Measurements from ENCODE around the gene IGF1.

DNA sequence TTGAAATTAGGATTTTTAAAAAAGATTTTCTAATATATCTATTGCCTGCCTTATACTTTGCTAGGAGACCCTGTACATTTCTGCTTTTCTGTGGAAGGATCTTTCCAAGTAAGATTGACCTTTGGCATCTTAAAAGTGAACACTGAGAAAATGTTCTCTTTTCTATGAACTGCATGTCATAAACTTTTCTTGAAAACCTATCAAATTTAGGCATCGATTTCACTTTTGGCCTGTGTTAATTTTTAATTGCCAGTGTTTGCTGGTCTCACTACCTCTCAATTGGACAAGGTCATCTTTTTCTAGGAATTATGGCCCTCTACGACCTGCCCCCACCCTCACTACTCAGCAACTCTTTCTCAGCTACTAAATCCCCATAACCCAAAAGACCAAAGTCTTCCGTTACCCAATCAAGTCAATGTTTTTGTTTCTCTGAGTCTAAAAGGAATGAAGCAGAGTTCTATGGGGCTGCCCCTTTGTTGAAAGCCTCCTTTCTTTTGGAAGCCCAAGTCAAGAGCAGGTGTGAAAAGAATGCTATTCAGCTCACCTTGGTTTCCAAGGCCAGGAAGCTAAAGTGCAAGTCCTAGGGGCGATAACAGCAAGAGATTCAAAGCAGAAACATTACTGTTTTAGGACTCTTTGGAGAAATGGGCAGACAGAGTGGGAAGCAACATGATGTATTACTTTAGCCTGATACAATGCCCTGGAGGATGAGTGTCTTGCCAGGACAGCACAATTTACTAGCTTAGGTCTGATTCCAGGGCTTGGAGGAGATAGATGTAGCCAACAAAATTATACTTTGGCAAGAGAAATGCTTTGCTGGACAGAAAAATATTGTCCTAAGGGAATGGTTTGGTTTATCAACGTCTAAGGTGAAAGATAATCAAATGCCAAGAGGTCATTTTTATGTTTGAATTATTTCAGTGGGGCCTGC, 55.0 kb downstream of the IGF1 start:
- no peak for TF ChIP-seq POLR2A (IDR thresholded peaks at IDR 0.05; ENCODE audit: low read depth, low read length)
- TF ChIP-seq POLR2AphosphoS5 (IDR thresholded peaks at IDR 0.05; ENCODE audit: low read depth, low read length): no peak
